Activated CD8-positive, alpha-beta memory T cell treated with anti-CD3 and anti-CD28 coated beads for 1 hour (primary cell): Measurements from ENCODE around the gene PDCD10.
A peak's percentile ranks its signal among the peaks of the same experiment; 100 is the strongest.

Experiments used
- DNase-seq, 2 donors: peaks; one replicate each; pipeline ENCODE4 v3.0.0-alpha.2; 2020; ENCODE audit warnings: low read depth in 1 of 2; ENCODE audit errors: extremely low read depth in 1 of 2

PDCD10 gene

DNA sequence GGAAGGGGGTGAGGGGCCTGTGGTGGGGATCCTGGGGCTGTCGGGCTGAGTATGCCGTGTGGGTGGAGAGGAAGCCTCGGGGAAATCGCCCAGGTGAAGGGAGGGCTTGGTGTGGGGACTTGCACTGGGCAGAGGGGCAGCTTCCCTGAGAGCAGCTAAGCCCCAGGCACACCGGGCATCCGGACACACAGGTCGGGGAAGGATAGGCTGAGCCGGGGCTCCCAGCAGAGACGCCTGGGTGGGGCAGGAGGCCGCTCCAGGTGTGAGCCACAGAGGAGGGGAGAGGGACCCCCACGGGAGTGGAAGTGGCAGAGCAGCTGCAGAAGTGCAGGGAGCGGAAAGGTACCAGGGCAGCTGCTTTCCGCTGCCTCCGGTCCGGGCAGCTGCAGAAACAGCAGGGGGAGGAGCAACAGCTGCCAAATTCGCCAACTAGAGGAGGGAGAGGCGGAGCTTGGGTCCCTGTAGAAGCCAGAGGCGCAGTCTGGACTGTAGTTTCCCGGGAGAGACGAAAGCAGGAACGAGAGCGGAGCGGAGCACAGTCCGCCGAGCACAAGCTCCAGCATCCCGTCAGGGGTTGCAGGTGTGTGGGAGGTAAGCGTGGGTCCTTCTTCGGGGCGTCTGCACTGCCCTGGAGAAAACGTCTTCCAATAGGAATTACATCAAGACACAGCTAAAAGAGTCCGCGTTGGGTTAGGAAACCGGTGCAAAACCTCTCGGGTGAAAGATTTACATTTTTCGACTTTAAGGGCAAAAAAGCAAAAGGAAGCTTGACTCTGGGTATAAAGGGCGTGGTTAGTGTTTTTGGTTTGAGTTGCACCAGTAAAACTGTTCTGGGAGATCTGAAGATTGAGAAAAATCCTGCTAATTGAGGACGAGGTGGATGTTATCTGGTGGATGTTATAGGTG, 794 bp upstream of the PDCD10 start, which contains the start of gene SERPINI1:
Gene SERPINI1, plus strand, starts transcription at position 489 of the 906 bp plus-strand sequence. CDS start 53,408 bp downstream, outside the sequence.
- DNase-seq: peak; percentile 38 to 53

DNA sequence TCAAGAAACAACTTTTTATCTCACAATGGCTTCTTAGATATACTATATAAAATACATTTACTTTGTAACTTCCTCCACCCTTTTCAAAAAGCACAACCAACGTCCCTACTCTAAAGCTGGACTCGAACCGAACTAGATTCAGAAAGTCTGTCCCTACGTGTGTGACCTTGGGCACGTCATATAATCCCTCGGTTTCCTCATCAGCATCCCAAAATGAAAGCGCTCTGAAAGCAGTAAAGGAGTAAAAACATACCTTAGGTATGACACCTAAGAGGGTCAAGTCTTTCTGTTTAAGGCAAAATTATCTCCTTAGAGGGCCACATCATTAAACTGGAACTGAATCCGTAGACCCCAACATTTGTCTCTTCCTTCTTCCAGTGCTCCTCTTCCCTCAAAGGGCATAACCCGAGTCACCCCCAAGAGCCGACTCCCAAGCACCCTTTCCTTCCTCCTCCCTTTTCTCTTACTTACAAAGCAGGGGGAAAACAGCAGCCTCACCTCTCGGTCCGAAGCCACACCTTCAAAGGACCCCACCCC, 663 bp downstream of the PDCD10 start:
- no peak for DNase-seq

DNA sequence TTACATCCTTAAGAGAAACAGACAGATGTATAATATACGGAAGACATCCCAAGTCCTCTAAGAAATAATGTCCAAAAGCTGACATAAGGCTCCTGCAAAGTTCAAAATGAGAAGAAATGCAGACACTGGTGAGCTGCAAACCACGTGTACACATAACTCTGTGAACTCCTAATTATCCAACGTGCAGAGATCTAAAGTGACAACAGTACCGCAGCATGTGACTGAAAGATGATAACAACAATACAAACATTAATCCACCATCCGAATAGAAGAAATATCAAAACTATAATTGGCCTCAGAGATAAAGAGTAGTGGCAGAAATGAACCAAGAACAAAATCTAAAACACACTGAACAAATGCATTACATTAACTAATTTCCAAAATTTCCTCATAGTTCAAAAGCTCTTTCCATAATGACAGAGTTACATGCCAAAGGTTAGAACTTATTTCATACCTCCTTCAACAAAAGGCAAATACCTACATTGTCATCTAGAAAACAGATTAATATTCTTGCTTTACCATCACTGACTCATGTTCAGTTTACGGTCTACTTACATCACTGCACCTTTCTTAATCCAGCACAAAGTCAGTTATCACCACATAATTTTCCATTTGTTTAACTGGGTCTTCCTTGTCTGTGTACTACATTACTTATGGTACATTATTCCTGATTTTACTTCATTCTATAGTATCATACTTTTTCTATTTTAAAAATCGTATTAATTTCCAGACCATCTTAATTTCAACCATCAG, 2.2 kb downstream of the PDCD10 start:
- DNase-seq: no peak

DNA sequence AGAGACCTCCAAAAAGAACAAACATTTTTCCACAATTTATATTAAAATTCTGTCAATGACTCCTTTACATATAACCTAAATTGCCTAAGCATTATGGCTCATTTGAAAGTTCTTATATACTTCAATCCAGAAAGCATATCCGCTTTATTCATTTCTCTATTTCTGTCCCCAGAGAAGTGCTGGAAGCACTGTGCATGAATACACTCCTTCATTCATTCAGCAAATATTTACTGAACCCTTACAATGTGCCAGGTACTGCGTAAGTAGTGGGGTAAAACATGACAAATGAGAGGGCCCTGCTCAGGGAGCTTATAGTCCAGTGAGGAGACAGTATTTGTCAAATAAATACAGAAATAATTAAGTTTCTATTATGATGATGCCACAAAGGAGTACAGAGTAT, 3.3 kb downstream of the PDCD10 start:
- DNase-seq: no peak

DNA sequence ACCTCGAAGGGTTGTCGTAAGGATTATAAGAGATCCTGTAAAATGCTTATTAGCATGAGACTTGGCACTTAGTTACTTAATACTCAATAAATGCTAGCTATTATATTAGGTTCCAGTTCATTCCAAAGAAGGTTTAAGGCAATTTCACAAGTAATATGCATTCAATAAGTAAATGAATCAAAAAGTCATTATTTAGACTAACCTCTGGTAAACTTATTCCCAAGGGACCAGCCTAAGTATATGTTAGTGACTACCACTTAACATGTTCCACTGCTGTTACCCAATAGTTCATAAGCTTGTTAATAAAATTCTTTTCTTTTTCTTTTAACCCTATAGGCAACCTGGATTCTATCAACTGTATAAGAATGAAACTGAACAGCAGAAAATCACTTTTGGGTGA, 5.1 kb downstream of the PDCD10 start:
- DNase-seq: no peak

DNA sequence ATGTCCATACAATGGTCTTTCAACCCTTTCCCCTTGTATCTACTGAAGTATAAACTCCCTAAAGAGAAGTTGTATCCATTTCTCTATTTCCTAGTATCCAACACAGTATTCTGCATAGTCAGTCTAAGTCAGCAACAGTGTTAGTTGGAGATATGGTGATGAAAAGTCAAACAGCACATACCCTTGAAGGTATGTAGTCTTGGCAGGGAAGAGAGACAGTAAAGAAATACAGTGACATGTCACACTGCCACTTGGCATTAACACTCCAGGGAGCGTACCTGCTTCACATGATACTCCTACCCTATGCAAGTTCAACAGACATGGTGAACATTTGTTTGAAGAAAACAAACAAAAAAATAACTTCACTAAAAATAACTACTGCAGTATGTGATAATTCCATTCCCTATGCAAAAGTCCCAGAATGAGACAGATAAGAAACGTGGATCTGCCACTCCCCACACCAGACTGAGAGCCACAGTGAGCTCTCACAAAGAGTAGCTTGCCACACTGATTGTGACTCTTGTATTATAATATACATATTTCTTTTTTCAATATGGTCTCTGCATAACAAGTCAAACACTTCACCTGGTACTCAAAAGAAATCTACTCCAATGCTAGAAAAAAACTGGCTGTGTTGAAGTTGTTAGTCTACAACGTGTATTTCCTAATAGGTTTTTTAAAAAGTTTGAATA, 5.9 kb downstream of the PDCD10 start:
- DNase-seq: no peak

DNA sequence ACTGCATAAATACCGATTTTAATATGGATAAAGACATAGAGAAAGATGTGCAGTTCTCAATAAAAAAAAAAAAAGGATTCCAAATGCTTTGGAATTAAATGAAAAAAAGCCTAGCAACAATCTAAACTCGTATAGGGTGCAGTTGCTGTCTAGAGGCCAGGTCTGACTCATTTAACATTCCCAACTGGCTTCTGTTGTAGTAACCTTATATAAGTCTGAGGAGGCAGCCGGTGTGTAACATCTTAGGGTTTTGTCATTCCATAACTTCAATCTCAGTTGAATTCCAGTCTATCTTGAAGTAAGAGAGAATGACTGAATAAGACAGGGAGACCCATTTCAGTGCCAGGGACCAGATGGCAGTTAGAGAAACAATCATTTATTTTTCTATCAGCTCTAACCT, 6.5 kb downstream of the PDCD10 start:
- DNase-seq: no peak

DNA sequence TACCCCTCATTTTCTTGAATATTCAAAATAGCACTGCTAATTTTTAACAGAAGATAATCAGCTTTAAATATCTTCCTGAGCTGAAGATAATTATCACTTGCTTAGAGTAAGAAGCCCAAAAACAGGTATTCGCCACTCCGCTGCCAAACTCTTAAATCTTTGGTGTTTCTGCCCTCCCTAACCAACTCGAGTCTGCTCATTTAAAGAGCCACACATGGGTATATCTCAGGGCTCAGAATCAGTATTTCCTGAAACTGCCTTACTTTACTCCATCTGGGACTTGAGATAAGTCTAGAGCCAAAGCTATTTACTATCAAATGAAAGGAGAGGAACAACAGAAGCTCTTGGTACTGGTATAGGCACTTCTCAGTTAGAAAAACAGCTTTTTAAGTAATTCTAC, 10.8 kb downstream of the PDCD10 start:
- no peak for DNase-seq

DNA sequence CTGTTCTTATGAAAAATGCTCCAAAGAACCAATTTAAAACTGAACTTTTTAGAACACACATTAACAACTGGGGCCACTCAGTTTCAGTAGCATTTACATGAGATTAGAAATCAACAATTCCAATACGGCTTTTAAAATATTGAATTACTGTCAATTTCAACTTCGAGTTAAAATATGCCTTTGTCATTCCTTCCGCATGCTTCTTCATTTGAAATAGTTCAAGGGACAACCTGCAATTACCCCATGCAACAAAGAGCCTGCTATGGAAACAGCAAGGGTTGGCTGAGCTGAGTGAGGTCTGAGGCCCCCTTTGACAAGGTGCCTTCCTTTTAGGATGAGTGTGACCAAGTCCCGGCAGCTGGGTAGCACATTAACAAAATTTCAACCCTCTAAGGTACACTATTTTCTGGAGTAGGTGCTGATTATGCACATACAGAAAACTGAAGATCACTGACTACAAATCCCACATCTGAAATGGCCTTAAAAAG, 11.6 kb downstream of the PDCD10 start:
- no peak for DNase-seq

DNA sequence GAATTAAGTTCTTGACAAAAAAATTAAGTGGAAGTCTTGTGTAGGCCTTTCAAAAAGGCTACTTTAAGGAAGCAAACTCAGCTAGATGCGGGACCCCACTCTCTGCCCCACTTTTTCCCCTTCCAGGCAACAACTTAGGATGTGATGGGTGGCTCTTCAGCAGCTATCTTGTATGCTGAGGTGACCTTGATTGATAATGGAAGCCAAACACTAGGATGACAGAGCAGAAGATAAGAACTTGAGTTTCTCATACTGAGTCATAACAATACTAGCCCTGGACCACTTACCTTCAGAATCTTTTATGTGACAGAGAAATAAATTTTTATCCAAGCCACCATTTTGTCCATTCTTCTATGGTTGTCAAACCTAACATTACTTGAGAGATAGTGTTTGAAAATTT, 16.1 kb downstream of the PDCD10 start:
- no peak for DNase-seq

DNA sequence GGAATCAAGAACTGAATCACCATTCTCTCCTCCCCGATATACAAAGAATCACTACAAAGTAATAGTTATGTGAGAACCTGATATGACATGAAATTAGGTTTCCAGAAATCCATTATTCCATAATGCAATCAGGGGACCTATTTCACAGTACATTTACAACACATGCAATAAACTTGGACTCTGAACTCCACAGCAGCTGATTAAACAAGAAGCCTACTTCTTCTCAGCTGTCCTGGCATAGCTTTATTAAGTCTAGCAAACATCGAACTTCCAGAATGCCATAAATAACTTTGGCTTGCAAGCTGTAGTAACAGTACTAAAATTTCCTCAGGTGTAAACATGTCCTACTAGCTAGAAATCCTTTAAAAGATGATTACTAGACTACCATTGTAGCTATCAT, 17.8 kb downstream of the PDCD10 start:
- DNase-seq: no peak

DNA sequence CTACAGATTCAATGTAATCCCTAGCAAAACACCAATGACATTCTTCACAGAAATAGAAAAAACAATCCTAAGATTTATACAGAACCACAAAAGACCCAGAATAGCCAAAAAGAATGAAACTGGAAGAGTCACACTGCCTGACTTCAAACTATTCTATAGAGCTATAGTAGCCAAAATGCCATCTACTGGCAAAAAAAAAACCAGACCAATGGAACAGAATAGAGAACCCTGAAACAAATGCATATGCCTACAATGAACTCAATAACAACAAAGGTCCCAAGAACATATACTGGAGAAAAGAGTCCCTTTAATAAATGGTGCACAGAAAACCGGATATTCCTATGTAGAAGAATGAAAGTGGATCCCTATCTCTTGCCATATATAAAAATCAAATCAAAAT, 19.8 kb downstream of the PDCD10 start:
- DNase-seq: no peak

DNA sequence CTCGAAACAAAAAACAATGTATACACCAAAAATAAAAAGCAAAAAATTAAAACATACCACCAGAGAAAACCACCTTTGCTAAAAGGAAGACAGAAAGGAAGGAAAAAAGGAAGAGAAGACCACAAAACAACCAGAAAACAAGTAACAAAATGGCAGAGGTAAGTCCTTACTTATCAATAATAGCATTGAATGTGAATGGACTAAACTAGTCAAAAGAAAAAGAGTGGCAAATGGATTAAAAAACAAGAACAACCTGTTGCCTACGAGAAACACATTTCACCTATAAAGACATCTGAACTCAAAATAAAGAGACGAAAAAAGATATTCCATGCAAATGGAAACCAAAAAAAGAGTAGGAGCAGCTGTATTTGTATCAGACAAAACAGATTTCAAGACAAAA, 22.2 kb downstream of the PDCD10 start:
- DNase-seq: no peak

DNA sequence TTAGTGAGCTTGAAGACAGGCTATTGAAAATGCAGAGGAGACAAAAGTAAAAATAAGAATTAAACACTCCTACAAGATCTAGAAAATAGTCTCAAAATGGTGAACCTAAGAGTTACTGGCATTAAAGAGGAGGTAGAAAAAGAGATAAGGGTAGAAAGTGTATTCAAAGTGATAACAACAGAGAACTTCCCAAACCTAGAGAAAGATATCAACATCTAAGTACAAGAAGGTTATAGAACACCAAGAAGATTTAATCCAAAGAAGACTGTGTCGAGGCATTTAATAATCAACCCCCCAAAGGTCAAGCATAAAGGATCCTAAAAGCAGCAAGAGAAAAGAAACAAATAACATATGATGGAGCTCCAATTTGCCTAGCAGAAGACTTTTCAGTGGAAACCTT, 23.3 kb downstream of the PDCD10 start:
- no peak for DNase-seq

DNA sequence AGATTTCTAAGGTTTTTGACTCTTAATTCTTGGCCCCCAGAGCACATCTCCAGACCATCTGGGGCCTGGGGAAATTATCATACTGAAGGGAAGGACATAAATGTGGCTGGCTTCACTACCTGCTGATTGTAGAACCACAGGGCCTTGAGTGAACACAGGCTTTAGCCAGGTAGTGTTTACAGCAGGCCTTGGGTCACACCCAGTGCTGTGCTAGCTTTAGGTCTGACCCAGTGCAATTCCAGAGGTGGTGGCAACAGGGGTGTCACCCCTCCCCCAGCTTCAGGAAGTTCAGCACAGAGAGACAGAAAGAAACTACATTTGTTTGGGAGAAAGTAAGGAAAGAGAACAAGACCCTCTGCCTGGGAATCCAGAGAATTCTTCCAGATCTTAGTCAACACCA, 24.1 kb downstream of the PDCD10 start:
- no peak for DNase-seq

DNA sequence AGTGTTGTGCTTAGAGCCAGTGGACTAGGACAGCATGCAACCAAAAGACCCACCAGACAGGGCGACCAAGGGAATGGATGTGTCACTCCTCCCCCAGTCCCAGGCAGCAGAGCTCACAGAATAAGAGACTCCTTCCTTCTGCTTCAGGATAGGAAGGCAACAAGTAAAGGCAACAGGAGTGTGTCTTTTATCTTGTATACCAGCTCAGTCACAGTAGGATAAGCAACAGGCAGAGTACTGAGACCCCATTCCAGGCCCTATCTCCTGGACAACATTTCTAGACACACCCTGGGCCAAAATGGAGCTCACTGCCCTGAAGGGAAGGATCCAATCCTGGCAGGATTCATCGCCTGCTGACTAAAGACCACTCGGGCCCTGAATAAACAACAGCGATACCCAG, 25.0 kb downstream of the PDCD10 start:
- DNase-seq: no peak

DNA sequence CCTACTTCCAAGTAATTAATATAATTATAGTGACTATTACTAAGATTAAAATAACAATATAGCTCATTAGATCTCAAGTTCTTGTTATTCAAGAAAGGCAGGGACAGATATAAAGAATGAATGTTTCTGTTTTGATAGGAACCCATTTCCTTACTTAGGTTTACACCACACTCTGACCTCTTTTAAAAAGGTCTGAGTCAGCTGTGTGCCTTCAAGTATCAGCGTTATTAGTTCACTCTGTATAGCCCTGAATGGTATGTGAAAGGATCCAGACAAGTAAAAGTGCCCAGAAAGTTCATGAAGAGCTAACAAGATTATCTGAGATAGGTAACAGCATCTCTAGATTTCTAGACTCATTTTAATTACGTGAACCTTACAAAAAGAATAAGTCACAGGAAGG, 28.9 kb downstream of the PDCD10 start:
- no peak for DNase-seq

DNA sequence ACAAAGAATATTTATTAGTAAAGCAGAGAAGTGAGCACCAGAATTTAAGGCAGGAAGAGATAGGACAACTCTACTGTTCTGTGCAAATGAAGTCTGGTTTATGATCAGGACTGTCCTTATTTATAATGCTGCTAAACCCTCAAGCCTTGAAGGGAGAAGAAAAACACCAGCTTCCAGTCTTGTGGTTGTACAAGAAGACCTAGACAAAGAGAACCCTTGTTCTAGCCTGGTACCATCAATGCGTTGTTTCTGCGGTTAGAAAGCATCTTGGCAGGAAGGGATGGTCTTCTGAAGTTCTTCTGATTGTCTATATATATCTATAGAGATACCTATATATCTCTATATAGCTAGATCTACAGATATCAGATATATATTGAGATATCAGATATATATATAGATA, 33.8 kb downstream of the PDCD10 start:
- DNase-seq: no peak

DNA sequence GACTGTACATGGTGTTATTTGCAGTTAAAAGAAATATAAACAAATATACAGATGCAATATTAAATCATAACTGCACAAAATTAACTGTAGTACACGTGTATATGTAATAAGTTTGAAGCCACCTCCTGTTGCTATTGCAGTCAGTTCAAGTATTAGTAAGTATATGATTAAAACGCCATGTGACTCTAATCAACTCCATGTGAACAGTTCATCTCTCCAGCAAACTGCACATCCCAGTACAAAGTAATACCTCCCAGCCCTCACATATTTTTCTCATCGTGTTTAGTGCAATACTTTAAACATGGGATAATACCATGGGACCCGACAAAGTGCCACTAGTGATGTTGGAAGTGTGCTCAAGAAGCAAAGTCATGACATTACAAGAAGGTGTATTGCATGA, 34.6 kb downstream of the PDCD10 start:
- no peak for DNase-seq

DNA sequence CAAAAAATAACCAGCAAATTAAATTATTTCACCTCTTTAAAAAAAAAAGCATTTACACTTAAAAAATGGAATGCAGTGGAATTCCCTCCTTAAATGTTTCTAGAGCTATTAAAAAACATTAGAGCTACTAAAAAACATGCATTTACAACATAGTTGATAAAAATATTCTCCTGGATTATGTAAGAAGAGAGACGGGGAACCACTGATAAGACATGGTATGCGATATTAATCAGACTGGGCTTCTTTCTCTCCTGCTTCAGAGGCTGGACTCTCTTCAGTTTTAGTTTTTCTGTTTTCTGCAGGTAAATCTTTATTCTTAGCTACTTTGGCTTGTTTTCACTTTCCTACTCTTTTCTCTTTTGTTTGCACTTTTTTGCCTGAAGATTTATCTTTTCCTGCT, 40.6 kb downstream of the PDCD10 start:
- no peak for DNase-seq

DNA sequence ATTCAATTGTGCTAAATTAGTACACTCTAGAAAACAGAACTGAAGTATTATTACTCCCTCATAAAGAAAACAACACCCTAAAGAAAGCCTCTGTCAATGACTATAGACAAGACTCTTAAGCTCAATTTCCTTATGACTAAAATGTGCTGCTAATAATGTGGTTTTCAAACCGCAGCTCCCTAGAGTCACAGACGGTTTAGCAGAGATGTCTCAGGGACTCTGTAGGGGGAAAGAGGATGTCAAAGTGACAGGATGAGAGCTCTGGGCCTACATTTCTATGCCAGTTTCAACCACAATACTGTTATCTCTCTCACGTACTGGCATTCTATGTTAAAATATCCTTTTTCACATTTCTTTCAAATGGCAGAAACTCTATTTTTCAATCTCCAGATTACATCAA, 43.3 kb downstream of the PDCD10 start:
- DNase-seq: no peak
